ENCODE results near the gene DHRS12.

The DHRS12 gene

GRCh38 chr13:51803422-51804294 is at the start of gene DHRS12:
DHRS12 (minus strand) TSS chr13:51804163; CDS start chr13:51799659, 4,504 bp downstream.
- in situ Hi-C loops (cut with HindIII; ENCODE audit: low sequenced_read_pairs): no loop called here

GRCh38 chr13:51849145-51850101 is 45.5 kb upstream of the DHRS12 start:
- in situ Hi-C loops (cut with HindIII; ENCODE audit: low sequenced_read_pairs): no loop called here

GRCh38 chr13:51848674-51849073 is 44.7 kb upstream of the DHRS12 start:
- in situ Hi-C loops (cut with HindIII; ENCODE audit: low sequenced_read_pairs): no loop called here

- in situ Hi-C loops (cut with HindIII; ENCODE audit: low sequenced_read_pairs): no loop called here
Observed at GRCh38 chr13:51846756-51847155, 42.8 kb upstream of the DHRS12 start.

GRCh38 chr13:51845574-51846318 is 41.8 kb upstream of the DHRS12 start:
- in situ Hi-C loops (cut with HindIII; ENCODE audit: low sequenced_read_pairs): no loop called here

- in situ Hi-C loops (cut with HindIII; ENCODE audit: low sequenced_read_pairs): no loop called here
Observed at GRCh38 chr13:51844862-51845573, 41.1 kb upstream of the DHRS12 start, which contains the start of gene TMEM272. TMEM272 (minus strand) TSS chr13:51845177; CDS start chr13:51838530, 6,647 bp downstream.

- in situ Hi-C loops (cut with HindIII; ENCODE audit: low sequenced_read_pairs): no loop called here
Observed at GRCh38 chr13:51843529-51843928, 39.6 kb upstream of the DHRS12 start.

- in situ Hi-C loops (cut with HindIII; ENCODE audit: low sequenced_read_pairs): no loop called here
Observed at GRCh38 chr13:51841732-51842131, 37.8 kb upstream of the DHRS12 start.

- in situ Hi-C loops (cut with HindIII; ENCODE audit: low sequenced_read_pairs): no loop called here
Observed at GRCh38 chr13:51840917-51841316, 37.0 kb upstream of the DHRS12 start.

- in situ Hi-C loops (cut with HindIII; ENCODE audit: low sequenced_read_pairs): no loop called here
Observed at GRCh38 chr13:51839711-51840540, 36.0 kb upstream of the DHRS12 start.

GRCh38 chr13:51838240-51838846 is 34.4 kb upstream of the DHRS12 start:
- in situ Hi-C loops (cut with HindIII; ENCODE audit: low sequenced_read_pairs): no loop called here

GRCh38 chr13:51837016-51837415 is 33.1 kb upstream of the DHRS12 start:
- in situ Hi-C loops (cut with HindIII; ENCODE audit: low sequenced_read_pairs): no loop called here

- in situ Hi-C loops (cut with HindIII; ENCODE audit: low sequenced_read_pairs): no loop called here
Observed at GRCh38 chr13:51834581-51835171, 30.7 kb upstream of the DHRS12 start.

GRCh38 chr13:51833980-51834379 is 30.0 kb upstream of the DHRS12 start:
- in situ Hi-C loops (cut with HindIII; ENCODE audit: low sequenced_read_pairs): no loop called here

GRCh38 chr13:51832471-51833152 is 28.6 kb upstream of the DHRS12 start:
- in situ Hi-C loops (cut with HindIII; ENCODE audit: low sequenced_read_pairs): no loop called here

GRCh38 chr13:51831519-51831918 is 27.6 kb upstream of the DHRS12 start:
- in situ Hi-C loops (cut with HindIII; ENCODE audit: low sequenced_read_pairs): no loop called here

- in situ Hi-C loops (cut with HindIII; ENCODE audit: low sequenced_read_pairs): loop anchor here (5.0 kb wide), 1 partner anchor 43 kb away; no protein-coding TSS in a partner anchor
Observed at GRCh38 chr13:51829568-51829899, 25.6 kb upstream of the DHRS12 start.

Data from endothelial cell of hepatic sinusoid (primary cell).